Posterior vena cava (tissue), 2 donors: ENCODE results near the gene FOXK1. TPM values are rescaled to one million over a fixed set of nuclear protein-coding genes. Genes with fewer than 3 reads are reported as not detected.

Experiments
- DNase-seq: peaks from one replicate; pipeline ENCODE4 v3.0.0-alpha.2; 2020; ENCODE audit warnings: low spot score
- intact Hi-C, 2 donors: fragments of 100-400 bp; cut with DNase I; formaldehyde crosslinking; loops; one replicate each; pipeline versions ENCODE4 v1.14.1 to v1.14.2; 2022 to 2023
- total RNA-seq, 2 donors: library from RNA; stranded (reverse); fragmentation: NEBNext Ultra II Directional; extraction: Animal tissue kit (Norgen Biotek cat#: 25700); gene quantifications; one replicate each; pipeline ENCODE4 v1.2.1, GENCODE V29; 2021
- donor health status: DM: yes; HTN: yes; CAD: no.
- donor health status: DM: yes; HTN: yes; CAD: no.

The FOXK1 gene
- total RNA-seq, 2 donors from 2014 or later, result 30.5 to 32.3 TPM

- intact Hi-C loops, result no loop called here
- no peak for DNase-seq
These were observed 31.2 kb downstream of the FOXK1 start for GRCh38 chr7:4713183-4713784.

GRCh38 chr7:4714161-4714700 lies 32.1 kb downstream of the FOXK1 start:
- intact Hi-C loops, result no loop called here

GRCh38 chr7:4714767-4715409 lies 32.8 kb downstream of the FOXK1 start:
- intact Hi-C loops, result no loop called here
- DNase-seq, result no peak

More at GRCh38 chr7:4714161-4714700, 32.1 kb downstream of the FOXK1 start:
- no peak for DNase-seq

- DNase-seq, result peak; percentile 88
- intact Hi-C loops, result no loop called here
These were observed 33.3 kb downstream of the FOXK1 start for GRCh38 chr7:4715410-4715776.

GRCh38 chr7:4716946-4717795 lies 35.1 kb downstream of the FOXK1 start:
- intact Hi-C loops, result no loop called here
- DNase-seq, result no peak

DNA sequence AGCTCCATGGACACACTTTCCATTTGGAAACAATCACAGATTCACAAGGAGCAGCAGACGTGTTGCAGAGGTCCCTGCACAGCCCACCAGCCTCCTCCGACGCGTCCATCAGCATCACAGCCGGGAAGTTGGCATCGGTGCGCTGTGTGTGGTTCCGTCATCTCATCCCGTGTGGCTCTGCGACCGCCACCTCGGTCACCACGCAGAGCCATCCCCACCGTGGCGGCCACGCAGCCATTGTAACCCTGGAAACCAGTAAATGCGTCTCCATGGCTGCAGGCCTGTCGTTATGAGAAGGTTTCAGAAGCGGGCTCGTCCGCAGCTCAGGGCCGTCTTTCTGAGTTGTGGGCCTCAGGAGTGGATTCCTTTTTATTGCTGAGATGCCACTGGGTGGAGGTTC lies 36.0 kb downstream of the FOXK1 start:
- intact Hi-C loops, result no loop called here

DNA sequence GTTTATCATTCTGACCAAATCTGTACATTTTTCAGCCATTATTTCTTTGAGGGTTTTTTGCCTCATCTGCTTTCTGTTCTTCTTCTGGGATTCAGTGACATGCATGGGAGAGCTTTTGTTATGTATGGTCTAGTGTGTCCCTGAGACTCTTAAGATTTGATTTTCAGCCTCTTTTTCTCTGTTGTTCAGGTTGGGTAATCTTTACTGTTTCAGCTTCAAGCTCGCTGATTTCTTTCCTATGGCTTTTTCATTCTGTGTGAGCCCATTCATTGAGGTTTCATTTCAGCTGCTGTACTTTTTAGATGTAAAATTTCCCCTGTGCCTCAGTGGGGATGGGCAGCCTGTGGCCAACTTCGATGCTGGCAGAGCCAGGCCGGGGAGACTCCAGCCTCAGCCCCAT lies 38.1 kb downstream of the FOXK1 start:
- intact Hi-C loops, result no loop called here
- no peak for DNase-seq

More for the DNA sequence above, 36.0 kb downstream of the FOXK1 start:
- no peak for DNase-seq

DNA sequence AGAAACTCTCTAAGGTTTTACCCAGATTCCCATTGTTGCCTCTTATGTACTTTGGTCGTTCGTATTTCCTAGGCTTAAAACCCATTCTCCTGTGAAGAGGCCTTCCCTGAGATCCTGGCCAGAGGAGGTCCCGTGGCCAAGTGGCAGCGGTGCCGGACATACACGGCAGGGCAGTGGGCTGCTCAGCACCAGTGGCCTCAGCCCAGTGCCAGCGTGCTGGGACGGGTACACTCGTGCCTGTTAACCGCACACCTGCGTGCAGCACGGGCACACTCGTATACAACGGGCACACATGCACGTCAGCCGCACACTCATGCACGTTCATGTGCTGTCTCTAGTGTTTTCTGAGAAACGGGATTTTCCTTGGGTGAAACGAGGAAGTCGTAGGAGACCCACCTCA lies 40.2 kb downstream of the FOXK1 start:
- intact Hi-C loops, result no loop called here
- no peak for DNase-seq

DNA sequence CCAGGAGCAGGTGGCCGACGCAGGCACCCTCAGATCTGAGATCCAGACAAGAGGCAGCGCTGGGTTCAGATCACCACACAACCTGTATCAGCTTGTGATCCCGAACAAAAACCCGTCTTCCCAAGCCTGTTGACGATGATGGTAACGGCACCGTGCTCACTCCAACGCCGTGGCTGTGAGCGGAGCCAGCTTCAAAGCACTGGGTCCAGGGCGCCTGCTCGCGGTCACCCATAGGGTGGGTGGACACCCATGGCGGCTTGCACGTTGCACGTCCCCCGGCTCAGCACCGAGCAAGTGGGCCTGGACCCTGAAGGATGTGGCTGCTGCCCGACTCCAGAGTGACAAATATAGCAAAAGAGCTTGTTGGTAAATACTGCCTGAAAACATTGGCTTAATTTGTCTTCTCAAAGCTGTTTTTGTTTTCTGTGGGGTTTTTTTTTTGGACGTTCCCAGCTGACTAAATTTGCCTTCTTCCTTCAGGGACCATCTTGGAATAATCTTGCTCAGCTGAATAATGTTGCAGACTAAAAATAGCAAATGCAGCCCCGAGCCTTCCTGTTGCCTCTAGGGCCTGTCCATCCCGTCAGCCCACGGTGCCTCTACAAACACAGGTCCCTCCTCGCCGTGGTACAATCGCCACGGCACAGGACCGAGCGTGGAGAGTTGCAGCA lies 41.0 kb downstream of the FOXK1 start:
- intact Hi-C loops, result no loop called here
- DNase-seq, result no peak

DNA sequence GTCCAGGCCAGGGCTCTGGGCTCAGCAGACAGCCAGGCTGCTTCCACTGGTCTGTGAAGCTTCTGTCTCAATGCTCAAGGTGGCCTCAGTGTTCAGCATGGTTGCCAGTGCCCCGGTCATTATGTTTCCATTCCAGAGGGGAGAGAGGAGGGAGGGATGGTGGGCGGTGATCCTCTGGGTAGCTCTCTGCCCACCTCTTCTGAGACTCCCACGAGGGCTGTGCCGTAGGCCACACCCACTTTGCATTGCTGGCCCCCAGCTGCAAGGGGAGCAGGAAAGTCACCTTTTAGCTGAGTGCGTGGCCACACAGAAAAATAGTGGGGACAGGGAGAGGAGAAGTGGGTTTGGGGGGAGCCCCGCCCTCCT lies 42.5 kb downstream of the FOXK1 start:
- no peak for DNase-seq
- intact Hi-C loops, result loop anchor here (2.0 to 5.0 kb wide), 2 partner anchors 20 to 42 kb away; partner anchors contain the start of gene FOXK1 (in 1 of the 2)

DNA sequence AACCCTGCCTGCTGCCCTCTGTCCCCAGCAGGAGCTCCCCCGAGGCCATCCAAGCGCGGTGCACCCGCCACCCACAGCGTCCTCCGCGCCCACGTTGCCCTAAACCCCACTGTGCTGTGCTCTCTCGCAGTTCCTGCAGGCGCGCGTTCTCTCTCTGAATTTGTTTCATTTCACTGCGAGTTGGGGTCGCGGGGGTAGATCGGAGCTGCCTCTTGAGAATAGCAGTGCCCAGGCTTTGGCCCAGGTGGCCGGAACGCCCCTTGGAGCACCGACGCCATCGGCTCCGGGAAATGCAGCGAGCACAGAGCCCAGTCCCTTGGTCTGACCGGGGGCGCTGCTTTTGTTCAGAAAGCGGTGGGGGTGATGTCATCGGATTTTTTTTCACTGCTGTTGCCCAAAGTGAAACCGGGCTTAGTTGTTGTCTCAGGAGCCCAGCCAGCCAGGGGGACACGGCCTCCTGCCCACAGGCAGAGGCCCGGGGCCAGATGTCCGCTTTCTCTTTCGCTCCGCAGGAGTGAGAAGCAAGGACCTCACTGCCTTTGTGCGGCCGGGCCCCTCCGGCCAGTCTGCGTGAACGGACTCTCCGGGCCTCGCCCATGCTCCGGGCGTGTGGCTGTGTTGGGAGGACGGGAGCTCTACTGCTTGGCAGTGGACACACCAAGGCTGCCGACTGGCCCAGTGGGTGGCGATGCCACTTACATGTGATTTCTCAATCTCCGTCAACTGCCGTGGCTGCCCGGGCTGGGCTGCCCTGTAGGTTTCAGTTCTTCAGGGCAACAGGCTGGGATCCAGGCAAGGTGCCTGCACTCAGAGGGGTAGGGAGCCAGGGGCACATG lies 43.1 kb downstream of the FOXK1 start:
- peak; percentile 95 for DNase-seq
- intact Hi-C loops, result loop anchor here (2.0 to 5.0 kb wide), 2 partner anchors 20 to 43 kb away; partner anchors contain the start of gene FOXK1 (in 1 of the 2)

GRCh38 chr7:4725850-4726450 lies 43.9 kb downstream of the FOXK1 start:
- no peak for DNase-seq
- intact Hi-C loops, result loop anchor here (2.0 to 5.0 kb wide), 2 partner anchors 19 to 44 kb away; partner anchors contain the start of gene FOXK1 (in 1 of the 2)

DNA sequence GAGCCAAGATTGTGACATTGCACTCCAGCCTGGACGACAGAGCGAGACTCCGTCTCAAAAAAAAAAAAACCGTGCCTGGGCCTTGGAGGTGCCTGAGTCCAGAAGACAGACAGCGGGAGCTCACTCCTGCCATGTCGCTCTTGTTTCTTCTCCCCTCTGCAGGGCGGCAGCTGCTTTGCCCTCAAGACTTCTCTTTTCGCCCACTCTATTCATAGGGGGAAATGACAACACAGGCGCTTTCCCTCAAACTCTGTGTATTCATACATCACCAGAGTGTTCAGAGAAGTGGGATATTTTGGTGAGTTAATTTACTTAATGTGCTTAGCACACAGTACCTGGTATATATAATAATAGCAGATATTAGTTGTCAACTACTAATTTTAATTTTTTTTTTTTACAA lies 44.5 kb downstream of the FOXK1 start:
- no peak for DNase-seq
- intact Hi-C loops, result loop anchor here in 1 of 2 donors (5.0 kb wide), 1 partner anchor 44 kb away; the partner anchor contains the start of gene FOXK1

DNA sequence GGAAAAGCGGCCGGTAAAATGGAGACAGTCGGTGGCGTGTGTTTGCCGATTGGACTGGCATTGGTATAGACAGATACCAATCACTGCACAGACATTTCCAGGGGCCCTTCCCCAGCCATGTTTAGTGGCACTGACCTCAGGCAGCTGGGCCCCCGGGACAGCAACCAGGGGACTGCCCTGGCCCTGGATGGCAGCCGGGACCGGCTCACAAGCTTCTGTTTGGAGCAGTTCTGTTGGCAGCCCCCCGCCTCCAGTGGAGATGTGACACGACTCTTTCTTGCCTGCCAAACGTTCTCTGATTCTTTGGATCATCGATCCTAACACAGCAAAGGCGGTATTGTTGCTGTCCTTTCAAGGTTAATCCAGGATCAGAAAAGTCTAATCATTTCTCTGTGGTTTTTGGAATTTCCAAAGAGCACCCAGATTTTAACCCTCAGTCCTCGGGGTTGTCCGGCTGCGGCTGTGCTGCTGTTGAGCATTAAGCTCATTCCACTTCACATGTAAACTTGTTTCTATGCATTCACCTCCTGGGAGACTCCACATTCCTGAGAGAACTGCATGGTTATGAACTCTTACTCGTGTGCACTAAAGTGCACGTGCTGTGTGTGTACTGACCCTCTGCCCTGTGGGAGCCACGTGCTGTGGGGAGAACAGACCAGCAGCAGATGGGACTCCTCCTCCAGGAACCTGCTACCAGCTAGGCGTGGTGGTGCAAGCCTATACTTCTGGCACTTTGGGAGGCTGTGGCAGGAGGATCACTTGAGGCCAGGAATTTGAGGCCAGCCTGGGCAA lies 46.0 kb downstream of the FOXK1 start:
- intact Hi-C loops, result loop anchor here in 1 of 2 donors (5.0 kb wide), 1 partner anchor 46 kb away; the partner anchor contains the start of gene FOXK1
- no peak for DNase-seq

DNA sequence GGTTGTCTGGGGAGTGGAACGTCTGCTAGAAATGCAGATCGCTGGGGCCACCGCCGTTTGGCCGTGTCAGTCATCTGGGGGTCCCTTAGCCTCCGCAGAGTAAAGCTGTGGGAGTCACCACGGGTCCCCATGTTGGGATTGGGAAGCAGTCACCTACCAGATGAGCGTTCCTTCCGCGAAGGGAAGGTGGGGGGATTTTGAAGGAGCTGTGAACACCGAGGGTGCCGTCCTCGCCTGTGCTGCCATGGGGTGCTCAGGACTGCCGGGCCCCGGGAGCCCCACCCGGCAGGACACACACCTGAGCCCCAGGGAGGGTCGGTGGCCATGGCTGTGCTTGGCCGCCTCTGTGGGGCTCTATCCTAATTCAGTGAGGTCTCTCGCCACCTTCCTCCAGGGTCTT lies 47.2 kb downstream of the FOXK1 start:
- no peak for DNase-seq
- intact Hi-C loops, result loop anchor here in 1 of 2 donors (5.0 kb wide), 1 partner anchor 47 kb away; the partner anchor contains the start of gene FOXK1

DNA sequence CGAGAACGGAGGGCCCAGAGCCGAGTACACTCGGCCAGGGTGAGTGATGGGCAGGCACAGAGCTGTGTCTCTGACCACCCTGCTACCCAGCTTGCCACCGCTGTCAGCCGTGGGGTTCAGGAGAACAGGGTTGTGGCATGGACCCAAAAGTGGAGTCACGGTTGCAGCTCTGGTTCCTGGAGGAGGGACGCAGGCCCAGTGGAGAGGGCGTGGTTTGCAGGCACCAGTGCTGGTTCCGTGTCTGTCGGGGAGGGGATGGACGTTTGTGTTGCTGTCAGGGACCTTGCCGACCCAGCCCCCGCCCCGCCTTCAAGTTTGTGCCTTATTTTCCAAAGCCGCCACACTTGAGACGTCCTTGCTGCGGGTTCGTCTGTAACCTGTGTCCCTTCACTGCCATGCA lies 48.2 kb downstream of the FOXK1 start:
- intact Hi-C loops, result no loop called here

GRCh38 chr7:4730971-4731370 lies 48.9 kb downstream of the FOXK1 start:
- intact Hi-C loops, result no loop called here

More for the DNA sequence above, 48.2 kb downstream of the FOXK1 start:
- no peak for DNase-seq

More at GRCh38 chr7:4730971-4731370, 48.9 kb downstream of the FOXK1 start:
- no peak for DNase-seq
